HG03565 (cell line): ENCODE data around the gene ZFAND5.
A peak's percentile ranks its signal among the peaks of the same experiment; 100 is the strongest.

ENCODE experiments used
- ATAC-seq: cut with Tn5 transposase; IDR thresholded peaks from one replicate; pipeline ENCODE4 v1.9.1; 2021; ENCODE audit warnings: mild to moderate bottlenecking, moderate library complexity; ENCODE audit not compliant: unreplicated experiment

Gene ZFAND5

GRCh38 chr9:72332351-72332750, 32.7 kb downstream of the ZFAND5 start:
- no peak for ATAC-seq

GRCh38 chr9:72327631-72328030, 37.4 kb downstream of the ZFAND5 start:
- ATAC-seq = peak; percentile 57

- ATAC-seq = no peak
Observed at GRCh38 chr9:72326641-72327040, 38.4 kb downstream of the ZFAND5 start.

GRCh38 chr9:72324974-72325373, 40.0 kb downstream of the ZFAND5 start:
- no peak for ATAC-seq

- no peak for ATAC-seq
Observed at GRCh38 chr9:72322678-72323077, 42.3 kb downstream of the ZFAND5 start.

- ATAC-seq = no peak
Observed at GRCh38 chr9:72322259-72322658, 42.7 kb downstream of the ZFAND5 start.

GRCh38 chr9:72315510-72316311, 49.3 kb downstream of the ZFAND5 start:
- ATAC-seq = no peak

- no peak for ATAC-seq
Observed at GRCh38 chr9:72315089-72315509, 49.9 kb downstream of the ZFAND5 start.

GRCh38 chr9:72313507-72313906, 51.5 kb downstream of the ZFAND5 start:
- no peak for ATAC-seq

- no peak for ATAC-seq
Observed at GRCh38 chr9:72312386-72312987, 52.5 kb downstream of the ZFAND5 start.

GRCh38 chr9:72309364-72310133, 55.5 kb downstream of the ZFAND5 start:
- ATAC-seq = no peak

- ATAC-seq = no peak
Observed at GRCh38 chr9:72306761-72307160, 58.2 kb downstream of the ZFAND5 start.

GRCh38 chr9:72305707-72306106, 59.3 kb downstream of the ZFAND5 start:
- no peak for ATAC-seq

- ATAC-seq = peak; percentile 70
Observed at GRCh38 chr9:72305102-72305546, 59.9 kb downstream of the ZFAND5 start.

- no peak for ATAC-seq
Observed at GRCh38 chr9:72304538-72304937, 60.5 kb downstream of the ZFAND5 start.
